Lower leg skin (tissue), 3 donors: ENCODE results near the gene SCMH1.

Source experiments
- CTCF ChIP-seq, 3 donors: fragments of 450-650 bp; IDR thresholded peaks; one replicate each; pipeline ENCODE4 v1.5.1; 2016; ENCODE audit warnings: antibody characterized with exemption in 3 of 3, mild to moderate bottlenecking in 3 of 3, moderate library complexity in 2 of 3
- POLR2A ChIP-seq, 2 donors: fragments of 450-650 bp; IDR thresholded peaks; one replicate each; pipeline ENCODE4 v1.6.1; 2016 to 2017; ENCODE audit warnings: antibody characterized with exemption in 2 of 2, mild to moderate bottlenecking in 1 of 2, moderate library complexity in 1 of 2

- TF ChIP-seq CTCF (IDR thresholded peaks at IDR 0.05) (no peak), POLR2A (IDR thresholded peaks at IDR 0.05) (no peak)
Observed at GRCh38 chr1:41241354-41241748, 755 bp downstream of the SCMH1 start.
